GM21390 (cell line): Measurements from ENCODE around the gene NEURL3.
"Not testable (repeated sequence)": the region's sequence is repeated elsewhere in the genome, so short reads cannot be mapped to it uniquely, and the experiment has no call there.

Experiments used
- ATAC-seq: cut with Tn5 transposase; IDR thresholded peaks from one replicate; pipeline ENCODE4 v1.9.1; 2021; ENCODE audit not compliant: unreplicated experiment

Gene NEURL3

GRCh38 chr2:96505231-96505889 lies at the start of gene NEURL3:
Gene NEURL3 (minus strand): TSS chr2:96505357. CDS start chr2:96505286, 71 bp downstream.
- ATAC-seq: no peak

- peak; percentile 61 for ATAC-seq
Measured at GRCh38 chr2:96554293-96555145, 49.4 kb upstream of the NEURL3 start.

GRCh38 chr2:96553957-96554292 lies 48.8 kb upstream of the NEURL3 start:
- ATAC-seq: not testable (repeated sequence)

- no peak for ATAC-seq
Measured at GRCh38 chr2:96553176-96553956, 48.2 kb upstream of the NEURL3 start.

- ATAC-seq: no peak
Measured at GRCh38 chr2:96552315-96553175, 47.4 kb upstream of the NEURL3 start.

GRCh38 chr2:96551605-96552314 lies 46.6 kb upstream of the NEURL3 start:
- ATAC-seq: no peak

GRCh38 chr2:96550787-96551604 lies 45.8 kb upstream of the NEURL3 start:
- no peak for ATAC-seq

GRCh38 chr2:96549967-96550786 lies 45.0 kb upstream of the NEURL3 start:
- ATAC-seq: no peak

GRCh38 chr2:96549466-96549785 lies 44.3 kb upstream of the NEURL3 start:
- ATAC-seq: no peak

GRCh38 chr2:96548558-96549465 lies 43.7 kb upstream of the NEURL3 start:
- no peak for ATAC-seq

GRCh38 chr2:96547731-96548171 lies 42.6 kb upstream of the NEURL3 start:
- ATAC-seq: no peak

GRCh38 chr2:96547203-96547641 lies 42.1 kb upstream of the NEURL3 start:
- no peak for ATAC-seq

GRCh38 chr2:96546797-96547196 lies 41.6 kb upstream of the NEURL3 start:
- no peak for ATAC-seq

GRCh38 chr2:96546321-96546720 lies 41.2 kb upstream of the NEURL3 start:
- no peak for ATAC-seq

GRCh38 chr2:96542357-96542977 lies 37.3 kb upstream of the NEURL3 start:
- no peak for ATAC-seq

GRCh38 chr2:96541398-96542152 lies 36.4 kb upstream of the NEURL3 start:
- no peak for ATAC-seq
